OCI-LY7 (cell line): ENCODE results near the gene XG. TPM values are rescaled to one million over a fixed set of nuclear protein-coding genes. Genes with fewer than 3 reads are reported as not detected.

ENCODE experiments used
- BruUV-seq: library from RNA; stranded (reverse); fragments of 400-500 nt; replicated peaks from 2 replicates; lab custom pipeline; 2021; lab: Mats Ljungman, UMichigan
- CTCF ChIA-PET: fragments of 300-600 bp; sonication (Branson Sonifier 250); formaldehyde crosslinking; loops from one replicate; lab custom pipeline; 2022; ENCODE audit warnings: antibody characterized with exemption; ENCODE audit not compliant: unreplicated experiment; lab: Charles Lee
- POLR2A ChIA-PET: fragments of 300-600 bp; sonication (Branson Sonifier 250); formaldehyde crosslinking; loops from one replicate; lab custom pipeline; 2022; ENCODE audit warnings: antibody characterized with exemption; lab: Charles Lee
- DNase-seq: peaks from one replicate; pipeline ENCODE4 v3.0.0-alpha.2; 2015; ENCODE audit warnings: low spot score
- H2AFZ ChIP-seq: fragments of 200-600 bp; sonication (generic), shearing (Covaris generic); 2 replicates; pipeline ENCODE4 v1.6.1; 2014; ENCODE audit warnings: mild to moderate bottlenecking, antibody characterized with exemption, low read length, moderate library complexity
- H3K27ac ChIP-seq: fragments of 200-600 bp; sonication (generic); 2 replicates; pipeline ENCODE4 v1.5.1; 2014; ENCODE audit warnings: mixed run types, low read depth, mild to moderate bottlenecking, moderate library complexity, low read length, inconsistent platforms; ENCODE audit not compliant: poor library complexity, severe bottlenecking
- H3K36me3 ChIP-seq: fragments of 200-600 bp; sonication (generic); 2 replicates; pipeline ENCODE4 v1.6.1; 2014; ENCODE audit warnings: mild to moderate bottlenecking, antibody characterized with exemption, low read length, moderate library complexity, mixed read lengths; ENCODE audit not compliant: insufficient read depth
- H3K4me1 ChIP-seq: fragments of 200-600 bp; sonication (generic); 2 replicates; pipeline ENCODE4 v1.5.1; 2014; ENCODE audit warnings: mild to moderate bottlenecking, low read length; ENCODE audit not compliant: insufficient read depth, poor library complexity, severe bottlenecking
- H3K4me2 ChIP-seq: fragments of 200-600 bp; sonication (generic); 2 replicates; pipeline ENCODE4 v1.6.1; 2014; ENCODE audit warnings: mild to moderate bottlenecking, low read length
- H3K4me3 ChIP-seq: fragments of 200-600 bp; sonication (generic); 2 replicates; pipeline ENCODE4 v1.5.1; 2014; ENCODE audit warnings: mild to moderate bottlenecking, low read depth, low read length; ENCODE audit not compliant: poor library complexity, severe bottlenecking
- H3K79me2 ChIP-seq: fragments of 200-600 bp; sonication (generic); 2 replicates; pipeline ENCODE4 v1.6.1; 2016; ENCODE audit warnings: low read depth, mild to moderate bottlenecking, low read length, moderate library complexity, mixed read lengths; ENCODE audit not compliant: insufficient read depth
- H3K9me2 ChIP-seq: fragments of 200-600 bp; sonication (generic); 2 replicates; pipeline ENCODE4 v1.6.1; 2016; ENCODE audit warnings: mild to moderate bottlenecking, low read length, mixed read lengths; ENCODE audit not compliant: insufficient read depth
- H3K9me3 ChIP-seq: fragments of 200-600 bp; sonication (generic); 2 replicates; pipeline ENCODE4 v1.6.1; 2014; ENCODE audit warnings: mild to moderate bottlenecking, mixed run types, low read length, mixed read lengths
- H4K20me1 ChIP-seq: fragments of 200-600 bp; sonication (generic); 2 replicates; pipeline ENCODE4 v1.6.1; 2014; ENCODE audit warnings: mild to moderate bottlenecking, antibody characterized with exemption, low read length, moderate library complexity, mixed read lengths; ENCODE audit not compliant: insufficient read depth
- EZH2phosphoT487 ChIP-seq: fragments of 200-600 bp; sonication (generic); IDR thresholded peaks from 2 replicates; pipeline ENCODE4 v1.6.1; 2018; ENCODE audit warnings: low read depth, borderline replicate concordance, mild to moderate bottlenecking, mixed run types, antibody characterized with exemption, low read length, moderate library complexity, mixed read lengths
- intact Hi-C: fragments of 100-400 bp; cut with micrococcal nuclease; formaldehyde crosslinking; loops from one replicate; pipeline ENCODE4 v1.10.0; 2022; ENCODE audit not compliant: unreplicated experiment
- total RNA-seq, 2 experiments: library from RNA; depleted of rRNA in 1 of 2; stranded (reverse); fragments of >200 nt in 1 of 2; shearing (Covaris generic) in 1 of 2; gene quantifications; 2 replicates each; pipeline ENCODE4 v1.2.3, GENCODE V29; 2014 to 2022
- TF ChIP-seq, protein P1 (sequence below): fragments of 200-600 bp; sonication (generic); conservative IDR thresholded peaks from 2 replicates; pipeline ENCODE4 v1.5.1; 2014; ENCODE audit warnings: mild to moderate bottlenecking, antibody characterized with exemption, low read length, moderate library complexity, mixed read lengths

Gene XG
- total RNA-seq, 2 experiments from 2014 or later: not detected

DNA sequence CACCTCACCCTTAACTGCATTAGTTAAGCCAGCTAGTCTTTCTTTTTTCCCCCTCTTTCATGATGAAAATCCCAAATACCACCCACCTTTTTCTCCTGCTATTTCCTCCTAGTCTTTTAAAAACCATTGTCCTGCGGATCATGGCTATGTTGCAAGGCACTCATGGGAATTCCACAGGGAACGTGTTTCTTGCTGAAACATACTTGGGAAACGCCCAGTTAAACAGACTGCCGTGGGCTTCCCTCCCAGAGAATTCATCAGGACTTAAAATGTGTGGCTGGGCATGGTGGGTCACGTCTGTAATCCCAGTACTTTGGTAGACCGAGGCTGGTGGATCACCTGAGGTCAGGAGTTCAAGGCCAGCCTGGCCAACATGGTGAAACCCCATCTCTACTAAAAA lies 32.2 kb downstream of the XG start:
- BruUV-seq: no TSS peak
- POLR2A ChIA-PET: no interaction called here
- TF ChIP-seq EZH2phosphoT487: no peak
- TF ChIP-seq, protein P1, sequence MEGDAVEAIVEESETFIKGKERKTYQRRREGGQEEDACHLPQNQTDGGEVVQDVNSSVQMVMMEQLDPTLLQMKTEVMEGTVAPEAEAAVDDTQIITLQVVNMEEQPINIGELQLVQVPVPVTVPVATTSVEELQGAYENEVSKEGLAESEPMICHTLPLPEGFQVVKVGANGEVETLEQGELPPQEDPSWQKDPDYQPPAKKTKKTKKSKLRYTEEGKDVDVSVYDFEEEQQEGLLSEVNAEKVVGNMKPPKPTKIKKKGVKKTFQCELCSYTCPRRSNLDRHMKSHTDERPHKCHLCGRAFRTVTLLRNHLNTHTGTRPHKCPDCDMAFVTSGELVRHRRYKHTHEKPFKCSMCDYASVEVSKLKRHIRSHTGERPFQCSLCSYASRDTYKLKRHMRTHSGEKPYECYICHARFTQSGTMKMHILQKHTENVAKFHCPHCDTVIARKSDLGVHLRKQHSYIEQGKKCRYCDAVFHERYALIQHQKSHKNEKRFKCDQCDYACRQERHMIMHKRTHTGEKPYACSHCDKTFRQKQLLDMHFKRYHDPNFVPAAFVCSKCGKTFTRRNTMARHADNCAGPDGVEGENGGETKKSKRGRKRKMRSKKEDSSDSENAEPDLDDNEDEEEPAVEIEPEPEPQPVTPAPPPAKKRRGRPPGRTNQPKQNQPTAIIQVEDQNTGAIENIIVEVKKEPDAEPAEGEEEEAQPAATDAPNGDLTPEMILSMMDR: no peak
- H3K4me2 ChIP-seq: no peak overlapping the region
- no peaks in the 10 kb centered on the region for H3K4me1 ChIP-seq
- H3K9me3 ChIP-seq: no peaks in the 10 kb centered on the region
- no peaks in the 10 kb centered on the region for H3K9me2 ChIP-seq
- no peaks in the 10 kb centered on the region for H3K79me2 ChIP-seq
- CTCF ChIA-PET: interaction anchor here (0.6 kb wide), 1 partner anchor 84 kb away, joined by 4 read pairs; no protein-coding TSS in a partner anchor
- no peak overlapping the region for H3K4me3 ChIP-seq
- no peaks in the 10 kb centered on the region for H4K20me1 ChIP-seq
- no peak overlapping the region for H3K27ac ChIP-seq
- no peak overlapping the region for H2AFZ ChIP-seq
- DNase-seq: no peak
- H3K36me3 ChIP-seq: no peaks in the 10 kb centered on the region
- intact Hi-C loops: no loop called here

DNA sequence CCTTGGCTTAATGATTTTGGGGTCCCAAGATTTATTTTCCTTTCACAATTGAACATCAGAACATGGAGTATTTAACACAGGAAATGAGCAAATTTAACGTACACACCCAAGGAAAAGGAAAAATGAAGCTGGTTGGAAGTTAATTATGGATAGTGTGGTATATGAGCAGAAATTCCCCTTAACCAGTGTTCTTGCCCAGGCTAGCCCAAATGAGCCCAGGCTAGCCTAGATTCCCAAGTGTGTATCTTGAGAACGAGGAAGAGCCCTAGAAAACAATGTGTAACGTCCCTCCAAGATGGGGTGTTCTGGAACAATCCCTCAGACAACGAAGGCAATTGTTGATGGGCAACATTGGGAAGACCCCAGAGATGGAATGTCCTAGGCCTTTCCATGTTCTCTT lies 33.7 kb downstream of the XG start:
- H4K20me1 ChIP-seq: no peaks in the 10 kb centered on the region
- DNase-seq: no peak
- ChIA-PET POLR2A (no interaction called here), CTCF (no interaction called here)
- no peak overlapping the region for H3K4me2 ChIP-seq
- H3K27ac ChIP-seq: no peak overlapping the region
- H3K79me2 ChIP-seq: no peaks in the 10 kb centered on the region
- no TSS peak for BruUV-seq
- no peaks in the 10 kb centered on the region for H3K4me1 ChIP-seq
- intact Hi-C loops: no loop called here
- H3K9me3 ChIP-seq: no peaks in the 10 kb centered on the region
- H3K36me3 ChIP-seq: no peaks in the 10 kb centered on the region
- H2AFZ ChIP-seq: no peak overlapping the region
- no peaks in the 10 kb centered on the region for H3K9me2 ChIP-seq
- TF ChIP-seq, protein P1: no peak
- no peak for TF ChIP-seq EZH2phosphoT487
- H3K4me3 ChIP-seq: no peak overlapping the region

- no peak for DNase-seq
- intact Hi-C loops: no loop called here
- CTCF ChIA-PET: no interaction called here
These were observed 37.1 kb downstream of the XG start for GRCh38 chrX:2788980-2789379.

More at GRCh38 chrX:2788980-2789379, 37.1 kb downstream of the XG start:
- no peak overlapping the region for H2AFZ ChIP-seq
- no TSS peak for BruUV-seq
- H3K4me3 ChIP-seq: no peak overlapping the region
- no peaks in the 10 kb centered on the region for H3K36me3 ChIP-seq
- H3K9me2 ChIP-seq: no peaks in the 10 kb centered on the region
- POLR2A ChIA-PET: no interaction called here
- no peak overlapping the region for H3K4me2 ChIP-seq
- no peaks in the 10 kb centered on the region for H3K4me1 ChIP-seq
- H4K20me1 ChIP-seq: no peaks in the 10 kb centered on the region
- no peaks in the 10 kb centered on the region for H3K9me3 ChIP-seq
- H3K79me2 ChIP-seq: no peaks in the 10 kb centered on the region
- H3K27ac ChIP-seq: no peak overlapping the region
- TF ChIP-seq, protein P1: no peak
- no peak for TF ChIP-seq EZH2phosphoT487
